Astrocyte of the cerebellum (primary cell): ENCODE measurements around the gene SH3RF3.

Source experiments
- DNase-seq: peaks from one replicate; pipeline ENCODE4 v3.0.0-alpha.2; 2011; ENCODE audit warnings: low read depth
- H3K4me3 ChIP-seq: 2 replicates; pipeline ENCODE4 v1.5.1; 2011; ENCODE audit warnings: mild to moderate bottlenecking, low read depth, low read length, moderate library complexity
- CTCF ChIP-seq: IDR thresholded peaks from 2 replicates; pipeline ENCODE4 v1.5.1; 2012; ENCODE audit warnings: low read length, low read depth, moderate library complexity, mild to moderate bottlenecking; ENCODE audit errors: missing control alignments
- in situ Hi-C: cut with HindIII; loops from 2 replicates; pipeline ENCODE4 v1.10.0; 2017; ENCODE audit warnings: low sequenced_read_pairs

Gene SH3RF3

GRCh38 chr2:109403841-109404201 is 274.8 kb downstream of the SH3RF3 start:
- H3K4me3 ChIP-seq: no peak overlapping the region
- no peak for DNase-seq
- no peak for TF ChIP-seq CTCF
- in situ Hi-C loops: no loop called here

- H3K4me3 ChIP-seq: no peak overlapping the region
- in situ Hi-C loops: no loop called here
- no peak for DNase-seq
- TF ChIP-seq CTCF: no peak
These were observed 275.7 kb downstream of the SH3RF3 start for GRCh38 chr2:109404681-109405080.

- in situ Hi-C loops: no loop called here
- DNase-seq: no peak
- no peak overlapping the region for H3K4me3 ChIP-seq
- no peak for TF ChIP-seq CTCF
These were observed 276.9 kb downstream of the SH3RF3 start for GRCh38 chr2:109405873-109406272.

- in situ Hi-C loops: no loop called here
- no peak for TF ChIP-seq CTCF
- no peak overlapping the region for H3K4me3 ChIP-seq
- DNase-seq: no peak
These were observed 277.3 kb downstream of the SH3RF3 start for GRCh38 chr2:109406301-109406700.

GRCh38 chr2:109407276-109408042 is 278.5 kb downstream of the SH3RF3 start:
- no peak overlapping the region for H3K4me3 ChIP-seq
- TF ChIP-seq CTCF: no peak
- in situ Hi-C loops: no loop called here
- no peak for DNase-seq

- no peak overlapping the region for H3K4me3 ChIP-seq
- no peak for DNase-seq
- TF ChIP-seq CTCF: no peak
- in situ Hi-C loops: no loop called here
These were observed 279.0 kb downstream of the SH3RF3 start for GRCh38 chr2:109408043-109408335.
